Liver (tissue), 9 donors: ENCODE measurements around the gene PLCE1. TPM values are rescaled to one million over a fixed set of nuclear protein-coding genes. Genes with fewer than 3 reads are reported as not detected.

Source experiments
- DNase-seq: peaks from one replicate; pipeline ENCODE4 v3.0.0-alpha.2; 2017; ENCODE audit warnings: low spot score
- H3K27ac ChIP-seq, 2 donors: one replicate each; pipeline ENCODE4 v1.7.0; 2013; ENCODE audit warnings: inconsistent platforms in 2 of 2, low read length in 2 of 2, control low read depth in 1 of 2, low read depth in 1 of 2, mild to moderate bottlenecking in 1 of 2
- H3K27me3 ChIP-seq, 4 donors: one replicate each; pipeline versions ENCODE4 v1.6.1 to v1.7.0; 2013; ENCODE audit warnings: low read length in 3 of 4, inconsistent platforms in 1 of 4, mild to moderate bottlenecking in 1 of 4, moderate library complexity in 1 of 4; ENCODE audit not compliant: control insufficient read depth in 4 of 4, insufficient read depth in 4 of 4
- H3K36me3 ChIP-seq, 4 donors: one replicate each; pipeline versions ENCODE4 v1.6.1 to v1.7.0; 2013; ENCODE audit warnings: low read length in 3 of 4, mild to moderate bottlenecking in 3 of 4, low read depth in 1 of 4, moderate library complexity in 1 of 4; ENCODE audit not compliant: control insufficient read depth in 4 of 4, insufficient read depth in 3 of 4
- H3K4me1 ChIP-seq, 4 donors: one replicate each; pipeline versions ENCODE4 v1.6.1 to v1.7.0; 2013; ENCODE audit warnings: low read length in 3 of 4, mild to moderate bottlenecking in 3 of 4, moderate library complexity in 1 of 4; ENCODE audit not compliant: control insufficient read depth in 4 of 4, insufficient read depth in 4 of 4
- H3K4me3 ChIP-seq, 3 donors: one replicate each; pipeline versions ENCODE4 v1.6.1 to v1.7.0; 2013; ENCODE audit warnings: low read length in 3 of 3, control low read depth in 1 of 3, low read depth in 1 of 3, mild to moderate bottlenecking in 1 of 3
- H3K9ac ChIP-seq, 2 donors: one replicate each; pipeline ENCODE4 v1.7.0; 2013; ENCODE audit warnings: low read length in 2 of 2, mild to moderate bottlenecking in 2 of 2, moderate library complexity in 2 of 2, control low read depth in 1 of 2, low read depth in 1 of 2
- H3K9me3 ChIP-seq, 4 donors: one replicate each; pipeline versions ENCODE4 v1.6.1 to v1.7.0; 2013; ENCODE audit warnings: low read length in 3 of 4; ENCODE audit not compliant: control insufficient read depth in 4 of 4
- EGR1 ChIP-seq, 2 donors: IDR thresholded peaks; 2 replicates each; pipeline ENCODE4 v1.6.1; 2016 to 2018; ENCODE audit warnings: antibody characterized with exemption in 2 of 2, low read depth in 2 of 2
- FOXA1 ChIP-seq: IDR thresholded peaks from 2 replicates; pipeline ENCODE4 v1.6.1; 2016; ENCODE audit warnings: antibody characterized with exemption
- FOXA2 ChIP-seq: IDR thresholded peaks from 2 replicates; pipeline ENCODE4 v1.6.1; 2016; ENCODE audit warnings: antibody characterized with exemption
- GABPA ChIP-seq, 2 donors: IDR thresholded peaks in 1 of 2; conservative IDR thresholded peaks in 1 of 2; 2 replicates each; pipeline ENCODE4 v1.6.1; 2016; ENCODE audit warnings: antibody characterized with exemption in 2 of 2, mild to moderate bottlenecking in 1 of 2, moderate library complexity in 1 of 2
- HNF4A ChIP-seq, 2 donors: conservative IDR thresholded peaks; 2 replicates each; pipeline ENCODE4 v1.6.1; 2016; ENCODE audit warnings: antibody characterized with exemption in 2 of 2, mild to moderate bottlenecking in 2 of 2
- HNF4G ChIP-seq: IDR thresholded peaks from 2 replicates; pipeline ENCODE4 v1.6.1; 2016; ENCODE audit warnings: antibody characterized with exemption
- JUND ChIP-seq, 2 donors: IDR thresholded peaks; 2 replicates each; pipeline ENCODE4 v1.6.1; 2016; ENCODE audit warnings: antibody characterized with exemption in 2 of 2
- NR2F2 ChIP-seq: IDR thresholded peaks from 2 replicates; pipeline ENCODE4 v1.6.1; 2016; ENCODE audit warnings: antibody characterized with exemption
- RAD21 ChIP-seq, 2 donors: IDR thresholded peaks; 2 replicates each; pipeline ENCODE4 v1.6.1; 2016; ENCODE audit warnings: antibody characterized with exemption in 2 of 2, mild to moderate bottlenecking in 2 of 2
- RXRA ChIP-seq, 2 donors: IDR thresholded peaks; 2 replicates each; pipeline ENCODE4 v1.6.1; 2017 to 2018; ENCODE audit warnings: antibody characterized with exemption in 2 of 2, mild to moderate bottlenecking in 1 of 2
- SP1 ChIP-seq: IDR thresholded peaks from 2 replicates; pipeline ENCODE4 v1.6.1; 2018; ENCODE audit warnings: antibody characterized with exemption, mild to moderate bottlenecking
- TAF1 ChIP-seq: conservative IDR thresholded peaks from 2 replicates; pipeline ENCODE4 v1.6.1; 2016; ENCODE audit warnings: antibody characterized with exemption, mild to moderate bottlenecking
- YY1 ChIP-seq: IDR thresholded peaks from 2 replicates; pipeline ENCODE4 v1.6.1; 2016; ENCODE audit warnings: antibody characterized with exemption, mild to moderate bottlenecking
- WGBS: extraction: QIAGEN DNeasy Blood & Tissue Kit; methylation state at CpG from one replicate; pipeline ENCODE4 v1.1.7; 2013; 5-methylcytosine and 5-hydroxymethylcytosine counted together
- polyA plus RNA-seq, 2 donors: library from polyadenylated mRNA; stranded (reverse) in 1 of 2; unstranded in 1 of 2; fragments of 200-250 nt in 1 of 2; fragments of >200 nt in 1 of 2; fragmentation: Nextera tagmentation in 1 of 2; extraction: Ambion mirVana in 1 of 2; gene quantifications; one replicate each; pipeline versions ENCODE4 v1.2.1 to v1.2.3, GENCODE V29; 2013 to 2015
- total RNA-seq, 2 donors: library from RNA; depleted of rRNA; stranded (reverse); fragments of >200 nt; gene quantifications; one replicate each; pipeline ENCODE4 v1.2.3, GENCODE V29; 2014
- TF ChIP-seq, protein P1 (sequence below): IDR thresholded peaks from 2 replicates; pipeline ENCODE4 v1.6.1; 2016; ENCODE audit warnings: antibody characterized with exemption
- TF ChIP-seq, protein P2 (sequence below): IDR thresholded peaks from 2 replicates; pipeline ENCODE4 v1.6.1; 2016; ENCODE audit warnings: antibody characterized with exemption, mild to moderate bottlenecking
- TF ChIP-seq, protein P3 (sequence below): IDR thresholded peaks from 2 replicates; pipeline ENCODE4 v1.6.1; 2016; ENCODE audit warnings: antibody characterized with exemption
- TF ChIP-seq, protein P4 (sequence below): fragments of 150-350 bp; IDR thresholded peaks from 2 replicates; pipeline ENCODE4 v1.5.1; 2017; ENCODE audit warnings: improper control_type of control experiment, low read depth, low read length; ENCODE audit not compliant: missing input control
- donor health status: healthy.
- donor health status: healthy.
- donor health status: healthy.
- donor health status: healthy.
- donor health status: healthy.

Gene PLCE1
- total and polyA plus RNA-seq, 4 donors: 0.23 to 0.75 (median 0.39) TPM

DNA sequence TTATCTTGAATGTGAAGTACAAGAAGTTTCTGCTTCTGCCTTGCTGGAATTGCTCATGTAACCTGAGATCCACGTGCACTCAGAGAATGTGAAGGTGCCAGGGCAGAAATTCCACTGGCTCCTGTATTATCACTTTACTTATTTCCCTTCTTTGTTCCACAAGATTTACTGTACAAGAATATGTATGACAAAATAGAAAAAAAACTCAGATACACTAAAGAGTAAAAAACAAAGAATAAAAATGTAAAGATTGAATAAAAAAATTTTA is 43.0 kb downstream of the PLCE1 start:
- Histone ChIP-seq H3K4me1 (no peaks in the 10 kb centered on the region), H3K27me3 (peaks cover 0 to 3% (median 0%) of the 10 kb centered on the region in 4 donors), H3K27ac (no peak overlapping the region), H3K4me3 (no peak overlapping the region), H3K9me3 (no peaks in the 10 kb centered on the region), H3K36me3 (no peaks in the 10 kb centered on the region), H3K9ac (no peak overlapping the region)
- TF ChIP-seq JUND (IDR thresholded peaks at IDR 0.05) (no peak), NR2F2 (no peak), HNF4A (conservative IDR thresholded peaks at IDR 0.05) (no peak), TAF1 (no peak), FOXA2 (no peak), FOXA1 (no peak), RAD21 (IDR thresholded peaks at IDR 0.05) (no peak), EGR1 (IDR thresholded peaks at IDR 0.05; ENCODE audit: low read depth in 2 of 2) (no peak), HNF4G (no peak), GABPA (IDR thresholded peaks at IDR 0.05 in 1 of 2, conservative IDR thresholded peaks at IDR 0.05 in 1 of 2) (no peak), YY1 (no peak), RXRA (IDR thresholded peaks at IDR 0.05) (no peak), SP1 (no peak)
- TF ChIP-seq, protein P1, sequence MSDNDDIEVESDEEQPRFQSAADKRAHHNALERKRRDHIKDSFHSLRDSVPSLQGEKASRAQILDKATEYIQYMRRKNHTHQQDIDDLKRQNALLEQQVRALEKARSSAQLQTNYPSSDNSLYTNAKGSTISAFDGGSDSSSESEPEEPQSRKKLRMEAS: no peak
- TF ChIP-seq, protein P2, sequence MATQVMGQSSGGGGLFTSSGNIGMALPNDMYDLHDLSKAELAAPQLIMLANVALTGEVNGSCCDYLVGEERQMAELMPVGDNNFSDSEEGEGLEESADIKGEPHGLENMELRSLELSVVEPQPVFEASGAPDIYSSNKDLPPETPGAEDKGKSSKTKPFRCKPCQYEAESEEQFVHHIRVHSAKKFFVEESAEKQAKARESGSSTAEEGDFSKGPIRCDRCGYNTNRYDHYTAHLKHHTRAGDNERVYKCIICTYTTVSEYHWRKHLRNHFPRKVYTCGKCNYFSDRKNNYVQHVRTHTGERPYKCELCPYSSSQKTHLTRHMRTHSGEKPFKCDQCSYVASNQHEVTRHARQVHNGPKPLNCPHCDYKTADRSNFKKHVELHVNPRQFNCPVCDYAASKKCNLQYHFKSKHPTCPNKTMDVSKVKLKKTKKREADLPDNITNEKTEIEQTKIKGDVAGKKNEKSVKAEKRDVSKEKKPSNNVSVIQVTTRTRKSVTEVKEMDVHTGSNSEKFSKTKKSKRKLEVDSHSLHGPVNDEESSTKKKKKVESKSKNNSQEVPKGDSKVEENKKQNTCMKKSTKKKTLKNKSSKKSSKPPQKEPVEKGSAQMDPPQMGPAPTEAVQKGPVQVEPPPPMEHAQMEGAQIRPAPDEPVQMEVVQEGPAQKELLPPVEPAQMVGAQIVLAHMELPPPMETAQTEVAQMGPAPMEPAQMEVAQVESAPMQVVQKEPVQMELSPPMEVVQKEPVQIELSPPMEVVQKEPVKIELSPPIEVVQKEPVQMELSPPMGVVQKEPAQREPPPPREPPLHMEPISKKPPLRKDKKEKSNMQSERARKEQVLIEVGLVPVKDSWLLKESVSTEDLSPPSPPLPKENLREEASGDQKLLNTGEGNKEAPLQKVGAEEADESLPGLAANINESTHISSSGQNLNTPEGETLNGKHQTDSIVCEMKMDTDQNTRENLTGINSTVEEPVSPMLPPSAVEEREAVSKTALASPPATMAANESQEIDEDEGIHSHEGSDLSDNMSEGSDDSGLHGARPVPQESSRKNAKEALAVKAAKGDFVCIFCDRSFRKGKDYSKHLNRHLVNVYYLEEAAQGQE: no peak
- TF ChIP-seq, protein P3, sequence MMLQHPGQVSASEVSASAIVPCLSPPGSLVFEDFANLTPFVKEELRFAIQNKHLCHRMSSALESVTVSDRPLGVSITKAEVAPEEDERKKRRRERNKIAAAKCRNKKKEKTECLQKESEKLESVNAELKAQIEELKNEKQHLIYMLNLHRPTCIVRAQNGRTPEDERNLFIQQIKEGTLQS: no peak
- WGBS: 66% methylated on average over 1 of the region's 1 CpG
- no peak for DNase-seq

DNA sequence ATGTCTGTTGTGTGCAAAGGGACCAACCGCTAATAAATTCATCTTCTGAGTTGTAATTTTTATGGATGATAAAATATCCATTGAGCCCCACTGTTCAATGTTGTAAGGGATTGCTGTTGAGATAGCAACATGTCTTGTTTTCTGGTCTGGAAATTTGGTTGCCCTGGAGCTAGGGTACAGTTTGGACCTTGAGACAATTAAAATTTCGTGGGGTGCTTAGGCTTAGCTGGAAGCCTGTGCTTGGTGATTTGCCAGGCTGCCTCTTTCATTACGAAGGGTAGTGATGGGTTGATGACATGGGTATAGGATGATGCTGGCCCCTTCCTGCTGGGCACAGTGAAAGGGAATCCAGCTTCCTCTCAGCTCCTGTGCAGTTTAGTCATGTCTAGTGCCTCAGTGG is 43.6 kb downstream of the PLCE1 start:
- no peaks in the 10 kb centered on the region for H3K4me1 ChIP-seq
- no peaks in the 10 kb centered on the region for H3K9me3 ChIP-seq
- WGBS: 78% methylated on average over 3 of the region's 3 CpGs
- H3K27ac ChIP-seq: no peak overlapping the region
- DNase-seq: no peak
- H3K27me3 ChIP-seq: peaks cover 0 to 3% (median 0%) of the 10 kb centered on the region in 4 donors
- H3K9ac ChIP-seq: no peak overlapping the region
- no peaks in the 10 kb centered on the region for H3K36me3 ChIP-seq
- H3K4me3 ChIP-seq: no peak overlapping the region
- TF ChIP-seq GABPA (IDR thresholded peaks at IDR 0.05 in 1 of 2, conservative IDR thresholded peaks at IDR 0.05 in 1 of 2): no peak

DNA sequence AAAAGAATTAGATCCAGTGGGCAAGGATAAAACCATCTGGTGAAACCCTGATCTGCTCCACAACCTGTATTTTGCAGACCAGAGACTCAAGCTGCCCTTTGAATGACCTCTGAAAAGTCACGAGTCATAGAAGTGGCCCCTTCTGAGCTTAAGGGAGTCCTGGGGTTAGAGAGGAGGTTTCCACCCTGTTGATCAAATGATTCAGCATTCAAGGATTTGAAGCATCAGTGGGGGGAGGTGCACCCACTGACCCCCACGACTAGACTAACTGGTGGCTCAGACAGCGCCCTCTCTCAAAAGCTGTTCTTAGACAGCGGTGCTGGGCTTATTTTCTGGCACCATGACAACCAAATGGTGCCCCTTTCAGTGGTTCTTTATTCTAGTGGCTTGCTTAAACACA is 44.3 kb downstream of the PLCE1 start:
- no peak overlapping the region for H3K9ac ChIP-seq
- H3K27me3 ChIP-seq: peaks cover 0 to 3% (median 0%) of the 10 kb centered on the region in 4 donors
- no peaks in the 10 kb centered on the region for H3K36me3 ChIP-seq
- DNase-seq: no peak
- no peak overlapping the region for H3K27ac ChIP-seq
- no peaks in the 10 kb centered on the region for H3K4me1 ChIP-seq
- no peaks in the 10 kb centered on the region for H3K9me3 ChIP-seq
- no peak overlapping the region for H3K4me3 ChIP-seq
- TF ChIP-seq, protein P4, sequence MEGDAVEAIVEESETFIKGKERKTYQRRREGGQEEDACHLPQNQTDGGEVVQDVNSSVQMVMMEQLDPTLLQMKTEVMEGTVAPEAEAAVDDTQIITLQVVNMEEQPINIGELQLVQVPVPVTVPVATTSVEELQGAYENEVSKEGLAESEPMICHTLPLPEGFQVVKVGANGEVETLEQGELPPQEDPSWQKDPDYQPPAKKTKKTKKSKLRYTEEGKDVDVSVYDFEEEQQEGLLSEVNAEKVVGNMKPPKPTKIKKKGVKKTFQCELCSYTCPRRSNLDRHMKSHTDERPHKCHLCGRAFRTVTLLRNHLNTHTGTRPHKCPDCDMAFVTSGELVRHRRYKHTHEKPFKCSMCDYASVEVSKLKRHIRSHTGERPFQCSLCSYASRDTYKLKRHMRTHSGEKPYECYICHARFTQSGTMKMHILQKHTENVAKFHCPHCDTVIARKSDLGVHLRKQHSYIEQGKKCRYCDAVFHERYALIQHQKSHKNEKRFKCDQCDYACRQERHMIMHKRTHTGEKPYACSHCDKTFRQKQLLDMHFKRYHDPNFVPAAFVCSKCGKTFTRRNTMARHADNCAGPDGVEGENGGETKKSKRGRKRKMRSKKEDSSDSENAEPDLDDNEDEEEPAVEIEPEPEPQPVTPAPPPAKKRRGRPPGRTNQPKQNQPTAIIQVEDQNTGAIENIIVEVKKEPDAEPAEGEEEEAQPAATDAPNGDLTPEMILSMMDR: no peak
- no peak for TF ChIP-seq FOXA2
- no peak for TF ChIP-seq TAF1
- WGBS: 54% methylated on average over 4 of the region's 4 CpGs
